ENCODE measurements around the gene PIP4K2B.
"Not testable (repeated sequence)": the region's sequence is repeated elsewhere in the genome, so short reads cannot be mapped to it uniquely, and the experiment has no call there.

The PIP4K2B gene

GRCh38 chr17:38728290-38728831, 71.0 kb downstream of the PIP4K2B start:
- WGBS (ENCODE audit: insufficient coverage, insufficient read length): no CpG with 5 or more reads among the region's 8 CpGs
- H3K9me3 ChIP-seq (ENCODE audit: control insufficient read depth, insufficient read depth, low read length): no peaks in the 10 kb centered on the region
- no peak overlapping the region for H3K27ac ChIP-seq (ENCODE audit: low read length)
- peaks cover 8% of the 10 kb centered on the region for H3K4me1 ChIP-seq (ENCODE audit: control insufficient read depth, insufficient read depth, low read length)
- H3K4me3 ChIP-seq (ENCODE audit: low read length): no peak overlapping the region
- no peak for DNase-seq (ENCODE audit: low read depth, low spot score)
- H3K36me3 ChIP-seq (ENCODE audit: control insufficient read depth, insufficient read depth, low read length): no peaks in the 10 kb centered on the region
- H3K27me3 ChIP-seq (ENCODE audit: control insufficient read depth, insufficient read depth, low read length): peaks cover 5% of the 10 kb centered on the region; the same call in 1 of the 2 replicates

GRCh38 chr17:38727736-38728135, 71.6 kb downstream of the PIP4K2B start:
- Histone ChIP-seq H3K27me3 (ENCODE audit: control insufficient read depth, insufficient read depth, low read length) (peaks cover 5% of the 10 kb centered on the region; the same call in 1 of the 2 replicates), H3K9me3 (ENCODE audit: control insufficient read depth, insufficient read depth, low read length) (no peaks in the 10 kb centered on the region), H3K4me1 (ENCODE audit: control insufficient read depth, insufficient read depth, low read length) (peaks cover 8% of the 10 kb centered on the region), H3K36me3 (ENCODE audit: control insufficient read depth, insufficient read depth, low read length) (no peaks in the 10 kb centered on the region), H3K27ac (ENCODE audit: low read length) (no peak overlapping the region), H3K4me3 (ENCODE audit: low read length) (no peak overlapping the region)
- no peak for DNase-seq (ENCODE audit: low read depth, low spot score)
- no CpG with 5 or more reads among the region's 5 CpGs for WGBS (ENCODE audit: insufficient coverage, insufficient read length)

- DNase-seq (ENCODE audit: low read depth, low spot score); H3K36me3 ChIP-seq (ENCODE audit: control insufficient read depth, insufficient read depth, low read length); H3K4me1 ChIP-seq (ENCODE audit: control insufficient read depth, insufficient read depth, low read length); H3K27me3 ChIP-seq (ENCODE audit: control insufficient read depth, insufficient read depth, low read length); H3K4me3 ChIP-seq (ENCODE audit: low read length); H3K9me3 ChIP-seq (ENCODE audit: control insufficient read depth, insufficient read depth, low read length); H3K27ac ChIP-seq (ENCODE audit: low read length): not testable (repeated sequence)
- WGBS (ENCODE audit: insufficient coverage, insufficient read length): no CpG with 5 or more reads among the region's 8 CpGs
Observed at GRCh38 chr17:38726145-38726544, 73.2 kb downstream of the PIP4K2B start.

- Histone ChIP-seq H3K9me3 (ENCODE audit: control insufficient read depth, insufficient read depth, low read length) (no peaks in the 10 kb centered on the region), H3K27me3 (ENCODE audit: control insufficient read depth, insufficient read depth, low read length) (peaks cover 8% of the 10 kb centered on the region; the same call in 1 of the 2 replicates), H3K27ac (ENCODE audit: low read length) (no peak overlapping the region), H3K36me3 (ENCODE audit: control insufficient read depth, insufficient read depth, low read length) (no peaks in the 10 kb centered on the region), H3K4me3 (ENCODE audit: low read length) (no peak overlapping the region), H3K4me1 (ENCODE audit: control insufficient read depth, insufficient read depth, low read length) (peaks cover 7% of the 10 kb centered on the region; the same call in 1 of the 2 replicates)
- DNase-seq (ENCODE audit: low read depth, low spot score): no peak
- no CpG with 5 or more reads among the region's 10 CpGs for WGBS (ENCODE audit: insufficient coverage, insufficient read length)
Observed at GRCh38 chr17:38725066-38725465, 74.3 kb downstream of the PIP4K2B start.

- Histone ChIP-seq H3K36me3 (ENCODE audit: control insufficient read depth, insufficient read depth, low read length) (no peaks in the 10 kb centered on the region), H3K27me3 (ENCODE audit: control insufficient read depth, insufficient read depth, low read length) (peaks cover 8% of the 10 kb centered on the region; the same call in 1 of the 2 replicates), H3K9me3 (ENCODE audit: control insufficient read depth, insufficient read depth, low read length) (no peaks in the 10 kb centered on the region), H3K27ac (ENCODE audit: low read length) (no peak overlapping the region), H3K4me3 (ENCODE audit: low read length) (no peak overlapping the region), H3K4me1 (ENCODE audit: control insufficient read depth, insufficient read depth, low read length) (peaks cover 5% of the 10 kb centered on the region; the same call in 1 of the 2 replicates)
- no CpG with 5 or more reads among the region's 16 CpGs for WGBS (ENCODE audit: insufficient coverage, insufficient read length)
- no peak for DNase-seq (ENCODE audit: low read depth, low spot score)
Observed at GRCh38 chr17:38724337-38724988, 74.9 kb downstream of the PIP4K2B start.

- H3K4me3 ChIP-seq (ENCODE audit: low read length): no peak overlapping the region
- H3K27me3 ChIP-seq (ENCODE audit: control insufficient read depth, insufficient read depth, low read length): peaks cover 2% of the 10 kb centered on the region; the same call in 1 of the 2 replicates
- no peak overlapping the region for H3K27ac ChIP-seq (ENCODE audit: low read length)
- no peaks in the 10 kb centered on the region for H3K9me3 ChIP-seq (ENCODE audit: control insufficient read depth, insufficient read depth, low read length)
- WGBS (ENCODE audit: insufficient coverage, insufficient read length): no CpG with 5 or more reads among the region's 16 CpGs
- no peak for DNase-seq (ENCODE audit: low read depth, low spot score)
- H3K4me1 ChIP-seq (ENCODE audit: control insufficient read depth, insufficient read depth, low read length): peaks cover 12% of the 10 kb centered on the region
- H3K36me3 ChIP-seq (ENCODE audit: control insufficient read depth, insufficient read depth, low read length): no peaks in the 10 kb centered on the region
Observed at GRCh38 chr17:38721802-38722201, 77.6 kb downstream of the PIP4K2B start.

GRCh38 chr17:38720941-38721340, 78.4 kb downstream of the PIP4K2B start:
- H3K4me1 ChIP-seq (ENCODE audit: control insufficient read depth, insufficient read depth, low read length): peaks cover 12% of the 10 kb centered on the region
- H3K4me3 ChIP-seq (ENCODE audit: low read length): no peak overlapping the region
- DNase-seq (ENCODE audit: low read depth, low spot score): no peak
- H3K9me3 ChIP-seq (ENCODE audit: control insufficient read depth, insufficient read depth, low read length): no peaks in the 10 kb centered on the region
- no peaks in the 10 kb centered on the region for H3K36me3 ChIP-seq (ENCODE audit: control insufficient read depth, insufficient read depth, low read length)
- no peak overlapping the region for H3K27ac ChIP-seq (ENCODE audit: low read length)
- no CpG with 5 or more reads among the region's 6 CpGs for WGBS (ENCODE audit: insufficient coverage, insufficient read length)
- peaks cover 2% of the 10 kb centered on the region; the same call in 1 of the 2 replicates for H3K27me3 ChIP-seq (ENCODE audit: control insufficient read depth, insufficient read depth, low read length)

- peaks cover 16% of the 10 kb centered on the region for H3K4me1 ChIP-seq (ENCODE audit: control insufficient read depth, insufficient read depth, low read length)
- no peak overlapping the region for H3K27ac ChIP-seq (ENCODE audit: low read length)
- peak; percentile 84 for DNase-seq (ENCODE audit: low read depth, low spot score)
- WGBS (ENCODE audit: insufficient coverage, insufficient read length): no CpG with 5 or more reads among the region's 39 CpGs
- H3K36me3 ChIP-seq (ENCODE audit: control insufficient read depth, insufficient read depth, low read length): no peaks in the 10 kb centered on the region
- H3K4me3 ChIP-seq (ENCODE audit: low read length): peak overlapping the region; percentile 22; the same call in 1 of the 2 replicates
- no peaks in the 10 kb centered on the region for H3K9me3 ChIP-seq (ENCODE audit: control insufficient read depth, insufficient read depth, low read length)
- peaks cover 2% of the 10 kb centered on the region; the same call in 1 of the 2 replicates for H3K27me3 ChIP-seq (ENCODE audit: control insufficient read depth, insufficient read depth, low read length)
Observed at GRCh38 chr17:38719943-38720641, 79.3 kb downstream of the PIP4K2B start.

GRCh38 chr17:38719289-38719942, 79.9 kb downstream of the PIP4K2B start:
- no CpG with 5 or more reads among the region's 29 CpGs for WGBS (ENCODE audit: insufficient coverage, insufficient read length)
- no peak for DNase-seq (ENCODE audit: low read depth, low spot score)
- H3K9me3 ChIP-seq (ENCODE audit: control insufficient read depth, insufficient read depth, low read length): no peaks in the 10 kb centered on the region
- H3K27ac ChIP-seq (ENCODE audit: low read length): no peak overlapping the region
- peaks cover 2% of the 10 kb centered on the region; the same call in 1 of the 2 replicates for H3K27me3 ChIP-seq (ENCODE audit: control insufficient read depth, insufficient read depth, low read length)
- H3K4me1 ChIP-seq (ENCODE audit: control insufficient read depth, insufficient read depth, low read length): peaks cover 16% of the 10 kb centered on the region
- no peaks in the 10 kb centered on the region for H3K36me3 ChIP-seq (ENCODE audit: control insufficient read depth, insufficient read depth, low read length)
- H3K4me3 ChIP-seq (ENCODE audit: low read length): peak overlapping the region; percentile 22; the same call in 1 of the 2 replicates

GRCh38 chr17:38717139-38717745, 82.1 kb downstream of the PIP4K2B start:
- no peaks in the 10 kb centered on the region for H3K9me3 ChIP-seq (ENCODE audit: control insufficient read depth, insufficient read depth, low read length)
- H3K36me3 ChIP-seq (ENCODE audit: control insufficient read depth, insufficient read depth, low read length): no peaks in the 10 kb centered on the region
- H3K27ac ChIP-seq (ENCODE audit: low read length): no peak overlapping the region
- no peak overlapping the region for H3K4me3 ChIP-seq (ENCODE audit: low read length)
- peaks cover 2% of the 10 kb centered on the region; the same call in 1 of the 2 replicates for H3K27me3 ChIP-seq (ENCODE audit: control insufficient read depth, insufficient read depth, low read length)
- no CpG with 5 or more reads among the region's 12 CpGs for WGBS (ENCODE audit: insufficient coverage, insufficient read length)
- H3K4me1 ChIP-seq (ENCODE audit: control insufficient read depth, insufficient read depth, low read length): peaks cover 19% of the 10 kb centered on the region
- DNase-seq (ENCODE audit: low read depth, low spot score): no peak
